ENCODE results near the gene SLC17A7. TPM values are rescaled to one million over a fixed set of nuclear protein-coding genes. Genes with fewer than 3 reads are reported as not detected.

SLC17A7 gene
- total and polyA plus RNA-seq, 2 donors from 2014 or later: 0.45 to 1.4 TPM

- TF ChIP-seq CTCF (IDR thresholded peaks at IDR 0.05; ENCODE audit: borderline replicate concordance, extremely low read depth, insufficient read depth): no peak
- H3K9ac ChIP-seq (ENCODE audit: low read length in 3 of 3): peak overlapping the region; percentile 31 to 100 (median 99)
- H3K36me3 ChIP-seq (ENCODE audit: control insufficient read depth in 2 of 3, insufficient read depth in 3 of 3, low read length in 3 of 3): peaks cover 12 to 34% (median 33%) of the 10 kb centered on the region in 3 donors
- no peaks in the 10 kb centered on the region for H3K9me3 ChIP-seq (ENCODE audit: control insufficient read depth in 2 of 3, insufficient read depth in 1 of 3, low read length in 3 of 3)
- H3K4me3 ChIP-seq (ENCODE audit: low read length in 3 of 3): peak overlapping the region; percentile 98 to 99 (median 99)
- peak overlapping the region in 1 of 2 donors; percentile 40 for H3K27ac ChIP-seq (ENCODE audit: low read depth in 2 of 2, low read length in 2 of 2)
- FAIRE-seq (no peak), DNase-seq (no peak)
- intact Hi-C loops (cut with DNase I): no loop called here
- peaks cover 0 to 21% (median 10%) of the 10 kb centered on the region in 3 donors for H3K4me1 ChIP-seq (ENCODE audit: control insufficient read depth in 2 of 3, insufficient read depth in 2 of 3, low read depth in 1 of 3, low read length in 3 of 3)
- no peaks in the 10 kb centered on the region for H3K27me3 ChIP-seq (ENCODE audit: control insufficient read depth, insufficient read depth, low read length)
Observed at GRCh38 chr19:49488863-49489537, 47.7 kb upstream of the SLC17A7 start.

- no peak for DNase-seq
- peak overlapping the region; percentile 98 to 99 (median 99) for H3K4me3 ChIP-seq (ENCODE audit: low read length in 3 of 3)
- peaks cover 0 to 21% (median 10%) of the 10 kb centered on the region in 3 donors for H3K4me1 ChIP-seq (ENCODE audit: control insufficient read depth in 2 of 3, insufficient read depth in 2 of 3, low read depth in 1 of 3, low read length in 3 of 3)
- H3K9me3 ChIP-seq (ENCODE audit: control insufficient read depth in 2 of 3, insufficient read depth in 1 of 3, low read length in 3 of 3): no peaks in the 10 kb centered on the region
- no peak for FAIRE-seq
- peak overlapping the region; percentile 91 to 96 for H3K27ac ChIP-seq (ENCODE audit: low read depth in 2 of 2, low read length in 2 of 2)
- H3K27me3 ChIP-seq (ENCODE audit: control insufficient read depth, insufficient read depth, low read length): no peaks in the 10 kb centered on the region
- intact Hi-C loops (cut with DNase I): no loop called here
- H3K9ac ChIP-seq (ENCODE audit: low read length in 3 of 3): peak overlapping the region; percentile 99 to 100 (median 99)
- no peak for TF ChIP-seq CTCF (IDR thresholded peaks at IDR 0.05; ENCODE audit: borderline replicate concordance, extremely low read depth, insufficient read depth)
- H3K36me3 ChIP-seq (ENCODE audit: control insufficient read depth in 2 of 3, insufficient read depth in 3 of 3, low read length in 3 of 3): peaks cover 12 to 34% (median 33%) of the 10 kb centered on the region in 3 donors
Observed at GRCh38 chr19:49488046-49488862, 46.9 kb upstream of the SLC17A7 start.

GRCh38 chr19:49487277-49488045, 46.1 kb upstream of the SLC17A7 start, which contains the start of gene RPL13A:
Gene RPL13A, plus strand, starts transcription at chr19:49487608. Its CDS starts 22 bp downstream, at chr19:49487630.
- no peak for TF ChIP-seq CTCF (IDR thresholded peaks at IDR 0.05; ENCODE audit: borderline replicate concordance, extremely low read depth, insufficient read depth)
- H3K27me3 ChIP-seq (ENCODE audit: control insufficient read depth, insufficient read depth, low read length): no peaks in the 10 kb centered on the region
- peak within 1 kb of the TSS; percentile 99 to 100 (median 99) for H3K9ac ChIP-seq (ENCODE audit: low read length in 3 of 3)
- intact Hi-C loops (cut with DNase I): no loop called here
- H3K4me1 ChIP-seq (ENCODE audit: control insufficient read depth in 2 of 3, insufficient read depth in 2 of 3, low read depth in 1 of 3, low read length in 3 of 3): peaks cover 0 to 21% (median 10%) of the 10 kb centered on the region in 3 donors
- peak within 1 kb of the TSS; percentile 91 to 96 for H3K27ac ChIP-seq (ENCODE audit: low read depth in 2 of 2, low read length in 2 of 2)
- FAIRE-seq: peak; percentile 97
- peaks cover 10 to 29% (median 26%) of the 10 kb centered on the region in 3 donors for H3K36me3 ChIP-seq (ENCODE audit: control insufficient read depth in 2 of 3, insufficient read depth in 3 of 3, low read length in 3 of 3)
- peak; percentile 100 for DNase-seq
- H3K4me3 ChIP-seq (ENCODE audit: low read length in 3 of 3): peak within 1 kb of the TSS; percentile 98 to 99 (median 99)
- no peaks in the 10 kb centered on the region for H3K9me3 ChIP-seq (ENCODE audit: control insufficient read depth in 2 of 3, insufficient read depth in 1 of 3, low read length in 3 of 3)

Data from kidney (tissue), 14 donors.